ENCODE results near the gene SEMA3G.

SEMA3G gene

DNA sequence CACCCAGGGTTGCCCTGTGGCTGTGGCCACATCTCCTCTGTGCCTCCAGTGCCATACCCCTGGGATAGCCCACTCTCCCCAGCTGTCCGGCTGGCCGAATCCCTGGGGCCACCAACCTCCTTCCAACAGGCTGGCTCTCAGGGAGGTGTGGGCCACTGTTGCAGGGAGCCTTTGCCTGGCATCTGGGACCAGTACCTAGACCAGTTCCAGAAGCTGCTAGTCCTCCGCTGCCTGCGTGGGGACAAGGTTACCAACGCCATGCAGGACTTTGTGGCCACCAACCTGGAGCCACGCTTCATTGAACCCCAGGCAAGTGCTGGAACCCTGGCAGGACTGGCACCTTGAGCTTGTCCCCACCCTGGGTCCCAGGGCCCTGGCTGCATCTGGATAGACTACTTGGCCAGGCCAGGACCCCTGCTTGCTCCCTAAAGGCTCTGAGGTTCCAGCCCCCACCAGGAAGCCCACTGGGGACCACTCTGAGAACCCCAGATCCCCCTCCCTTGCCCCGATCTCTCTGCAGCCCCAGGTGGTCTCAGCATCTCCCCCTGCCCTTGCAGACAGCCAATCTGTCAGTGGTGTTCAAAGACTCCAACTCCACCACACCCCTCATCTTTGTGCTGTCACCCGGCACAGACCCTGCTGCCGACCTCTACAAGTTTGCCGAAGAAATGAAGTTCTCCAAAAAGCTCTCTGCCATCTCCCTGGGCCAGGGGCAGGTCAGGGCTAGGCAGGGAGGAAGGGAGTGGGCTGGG is 50.0 kb downstream of the SEMA3G start:
- no peak for DNase-seq

GRCh38 chr3:52393959-52394670 is 50.8 kb downstream of the SEMA3G start:
- no peak for DNase-seq

GRCh38 chr3:52393131-52393807 is 51.6 kb downstream of the SEMA3G start:
- DNase-seq: no peak

DNA sequence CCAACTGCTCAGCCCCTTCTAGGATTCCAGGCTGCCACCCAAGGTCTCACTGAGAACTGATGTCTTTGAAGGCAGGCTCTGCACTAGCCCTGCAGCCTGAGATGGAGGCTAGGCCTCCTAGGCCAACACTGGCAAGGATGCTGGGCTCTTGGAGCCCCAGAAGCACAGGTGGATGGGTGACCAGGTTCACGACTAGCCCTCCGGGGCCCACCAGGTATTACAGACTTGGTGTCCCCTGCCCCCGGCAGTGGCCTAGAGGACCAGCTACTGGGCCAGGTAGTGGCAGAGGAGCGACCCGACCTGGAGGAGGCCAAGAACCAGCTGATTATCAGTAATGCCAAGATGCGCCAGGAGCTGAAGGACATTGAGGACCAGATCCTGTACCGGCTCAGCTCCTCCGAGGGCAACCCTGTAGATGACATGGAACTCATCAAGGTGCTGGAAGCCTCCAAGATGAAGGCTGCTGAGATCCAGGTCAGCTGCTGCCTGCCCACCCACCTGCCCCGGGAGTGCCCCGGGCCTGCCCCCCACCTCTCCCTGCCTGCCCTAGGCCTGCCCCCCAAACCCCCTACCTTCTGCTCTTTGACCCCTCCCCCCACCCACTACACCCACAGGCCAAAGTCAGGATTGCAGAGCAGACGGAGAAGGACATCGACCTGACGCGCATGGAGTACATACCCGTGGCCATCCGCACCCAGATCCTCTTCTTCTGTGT is 52.5 kb downstream of the SEMA3G start:
- no peak for DNase-seq

DNA sequence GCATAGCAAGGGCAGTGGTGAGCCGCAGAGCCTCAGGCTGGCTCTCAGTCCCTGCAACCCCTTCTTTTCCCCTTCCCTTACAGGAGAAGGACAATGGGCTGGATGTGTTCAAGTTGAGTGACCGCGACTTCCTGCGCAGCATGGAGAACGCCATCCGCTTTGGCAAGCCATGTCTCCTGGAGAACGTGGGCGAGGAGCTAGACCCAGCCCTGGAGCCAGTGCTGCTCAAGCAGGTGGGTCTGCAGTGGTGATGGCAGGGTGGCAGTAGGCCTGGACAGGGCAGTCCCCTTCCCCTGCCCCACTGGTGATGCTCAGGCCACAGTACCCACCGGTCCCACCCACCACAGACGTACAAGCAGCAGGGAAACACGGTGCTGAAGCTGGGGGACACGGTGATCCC is 53.8 kb downstream of the SEMA3G start:
- no peak for DNase-seq

- DNase-seq: no peak
Measured at GRCh38 chr3:52388933-52389332, 56.0 kb downstream of the SEMA3G start.

GRCh38 chr3:52388348-52388821 is 56.5 kb downstream of the SEMA3G start:
- no peak for DNase-seq

DNA sequence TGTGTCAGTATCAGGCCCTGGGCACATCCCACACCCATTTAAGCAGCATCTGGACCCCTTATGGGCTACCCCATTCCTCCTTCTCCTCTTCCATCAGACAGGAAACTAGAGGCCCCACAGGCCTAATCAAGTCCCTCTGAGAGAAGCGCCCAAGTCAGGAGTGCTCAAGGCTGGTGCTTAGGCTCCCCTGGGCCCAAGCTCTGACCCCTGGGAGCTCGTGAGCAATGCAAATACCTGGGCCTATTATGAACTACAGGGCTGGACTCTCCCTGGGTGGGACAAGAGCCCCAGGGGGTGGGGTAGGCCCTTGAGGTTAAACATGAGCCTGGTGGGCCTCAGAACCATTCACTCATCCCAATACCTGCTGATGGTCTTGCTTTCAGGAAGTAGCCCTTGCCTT is 57.4 kb downstream of the SEMA3G start:
- no peak for DNase-seq

DNA sequence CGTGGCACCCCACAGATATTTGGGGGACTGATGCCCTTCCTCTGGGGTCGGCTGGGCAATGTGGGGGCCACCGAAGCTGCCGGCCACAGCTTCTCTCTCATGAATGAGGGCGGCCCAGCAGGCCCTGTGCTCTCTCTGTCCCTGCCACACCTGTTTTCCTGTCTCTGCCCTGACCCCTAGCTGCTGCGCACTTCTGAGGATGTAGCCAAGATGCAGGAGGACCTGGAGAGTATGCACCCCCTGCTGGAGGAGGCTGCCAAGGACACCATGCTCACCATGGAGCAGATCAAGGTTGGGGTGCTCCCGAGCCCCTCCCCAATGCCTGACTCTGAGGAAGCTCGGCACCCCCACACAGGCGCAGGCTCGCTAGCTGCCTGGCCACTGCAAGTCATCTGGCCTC is 59.7 kb downstream of the SEMA3G start:
- no peak for DNase-seq

GRCh38 chr3:52384019-52384761 is 60.7 kb downstream of the SEMA3G start:
- DNase-seq: no peak

- DNase-seq: no peak
Measured at GRCh38 chr3:52383446-52383845, 61.5 kb downstream of the SEMA3G start.

Data from activated CD4-positive, CD25-positive, alpha-beta regulatory T cell (primary cell).